HepG2 (cell line): Measurements from ENCODE around the gene MED12L. TPM values are rescaled to one million over a fixed set of nuclear protein-coding genes. Genes with fewer than 3 reads are reported as not detected.

Source experiments
- ATAC-seq: fragments of 200-7000 bp; cut with Tn5 transposase; 3 replicates; pipeline ENCODE4 v1.9.1; 2020; ENCODE audit warnings: mild to moderate bottlenecking, moderate library complexity
- BruUV-seq: library from RNA; stranded (reverse); fragments of 400-500 nt; replicated peaks from 2 replicates; lab custom pipeline; 2021; lab: Mats Ljungman, UMichigan
- CTCF ChIA-PET: fragments of 300-600 bp; formaldehyde crosslinking; extraction: SDS; loops from one replicate; lab custom pipeline; 2021; ENCODE audit warnings: low total read pairs, inconsistent platforms, low intra/inter-chr PET ratio; lab: Yijun Ruan, JAX
- POLR2A ChIA-PET: fragments of 350-600 bp; sonication (Branson Sonifier 250); formaldehyde crosslinking; loops from one replicate; lab custom pipeline; 2020; ENCODE audit warnings: antibody characterized with exemption, inconsistent platforms; lab: Yijun Ruan, JAX
- DNase-seq: peaks from one replicate; pipeline ENCODE4 v3.0.0-alpha.2; 2015; ENCODE audit warnings: low spot score
- FAIRE-seq: peaks from 3 replicates; lab custom pipeline; 2011; peaks lifted over from hg19 to GRCh38; lab: Jason Lieb, UNC
- H2AFZ ChIP-seq: one replicate; pipeline ENCODE4 v1.6.1; 2011; ENCODE audit warnings: low read length, inconsistent platforms
- H3K27ac ChIP-seq: fragments of 300-600 bp; 3 replicates; pipeline ENCODE4 v1.8.0; 2011; ENCODE audit warnings: mixed run types, mild to moderate bottlenecking, mixed read lengths, low read length, inconsistent platforms; ENCODE audit not compliant: insufficient read depth; ENCODE audit errors: extremely low read length
- H3K27me3 ChIP-seq, 2 experiments: fragments of 200-600 bp in 1 of 2; 2 replicates in 1 of 2; 3 replicates in 1 of 2; pipeline versions ENCODE4 v1.6.0 to v1.8.0; 2011; ENCODE audit warnings: low read length in 2 of 2, mild to moderate bottlenecking in 2 of 2, moderate library complexity in 2 of 2, inconsistent platforms in 1 of 2; ENCODE audit not compliant: insufficient read depth in 2 of 2, control insufficient read depth in 1 of 2
- H3K36me3 ChIP-seq, 2 experiments: fragments of 200-600 bp in 1 of 2; replicated peaks in 1 of 2; 2 replicates in 1 of 2; 3 replicates in 1 of 2; pipeline versions ENCODE4 v1.5.1 to v1.8.0; 2011; ENCODE audit warnings: low read length in 2 of 2, inconsistent platforms in 1 of 2; ENCODE audit not compliant: insufficient read depth in 2 of 2, control insufficient read depth in 1 of 2
- H3K4me1 ChIP-seq: 2 replicates; pipeline ENCODE4 v1.5.1; 2012; ENCODE audit warnings: low read length, inconsistent platforms; ENCODE audit not compliant: insufficient read depth
- H3K4me2 ChIP-seq: 2 replicates; pipeline ENCODE4 v1.6.0; 2011; ENCODE audit warnings: low read depth, low read length, inconsistent platforms
- H3K4me3 ChIP-seq, 3 experiments: fragments of 200-600 bp in 1 of 3; sonication (generic), shearing (Covaris generic) in 1 of 3; replicated peaks in 1 of 3; 2 replicates each; pipeline ENCODE4 v1.5.1; 2011 to 2016; ENCODE audit warnings: low read length in 3 of 3, inconsistent platforms in 2 of 3, low read depth in 2 of 3, mild to moderate bottlenecking in 2 of 3, control low read depth in 1 of 3, mixed read lengths in 1 of 3; ENCODE audit not compliant: insufficient read depth in 1 of 3
- H3K79me2 ChIP-seq: one replicate; pipeline ENCODE4 v1.6.1; 2011; ENCODE audit warnings: low read length, inconsistent platforms; ENCODE audit not compliant: insufficient read depth
- H3K9ac ChIP-seq: 2 replicates; pipeline ENCODE4 v1.6.0; 2011; ENCODE audit warnings: mild to moderate bottlenecking, low read depth, low read length, inconsistent platforms; ENCODE audit not compliant: insufficient read depth
- H3K9me3 ChIP-seq: 2 replicates; pipeline ENCODE4 v1.5.1; 2012; ENCODE audit warnings: mild to moderate bottlenecking, low read length
- H4K20me1 ChIP-seq: 2 replicates; pipeline ENCODE4 v1.6.0; 2011; ENCODE audit warnings: inconsistent platforms, mild to moderate bottlenecking, low read length, moderate library complexity; ENCODE audit not compliant: insufficient read depth
- CBX1 ChIP-seq: IDR thresholded peaks from one replicate; pipeline ENCODE4 v1.6.1; 2016; ENCODE audit warnings: antibody characterized with exemption, low read depth
- ELF4 ChIP-seq: sonication (generic); formaldehyde crosslinking; IDR thresholded peaks from 2 replicates; pipeline ENCODE4 v1.5.0; 2020; ENCODE audit warnings: missing genetic modification reagents, mild to moderate bottlenecking, moderate library complexity, borderline replicate concordance
- ESRRA ChIP-seq: sonication (generic); formaldehyde crosslinking; IDR thresholded peaks from 2 replicates; pipeline ENCODE4 v1.5.1; 2020; ENCODE audit warnings: mild to moderate bottlenecking, low read depth, missing genetic modification reagents
- ETV6 ChIP-seq: sonication (generic); formaldehyde crosslinking; conservative IDR thresholded peaks from 2 replicates; pipeline ENCODE4 v1.4.0; 2020; ENCODE audit warnings: missing genetic modification reagents
- FOXK1 ChIP-seq: sonication (generic); formaldehyde crosslinking; IDR thresholded peaks from 2 replicates; pipeline ENCODE4 v1.4.0; 2020; ENCODE audit warnings: low read depth, missing genetic modification reagents, borderline replicate concordance
- MAF1 ChIP-seq: sonication (generic); formaldehyde crosslinking; IDR thresholded peaks from 2 replicates; pipeline ENCODE4 v1.5.0; 2020; ENCODE audit warnings: missing genetic modification reagents, borderline replicate concordance
- MAFF ChIP-seq: IDR thresholded peaks from 2 replicates; pipeline ENCODE4 v1.6.1; 2011; ENCODE audit warnings: low read depth, low read length, improper control_type of control experiment
- MEF2D ChIP-seq: sonication (generic); formaldehyde crosslinking; IDR thresholded peaks from 2 replicates; pipeline ENCODE4 v1.5.1; 2020; ENCODE audit warnings: mild to moderate bottlenecking, missing genetic modification reagents
- NFKB2 ChIP-seq: sonication (generic); formaldehyde crosslinking; IDR thresholded peaks from 2 replicates; pipeline ENCODE4 v1.4.0; 2020; ENCODE audit warnings: missing genetic modification reagents, borderline replicate concordance
- RFX1 ChIP-seq: fragments of 450-650 bp; IDR thresholded peaks from 2 replicates; pipeline ENCODE4 v1.6.1; 2017
- RFXANK ChIP-seq: IDR thresholded peaks from 2 replicates; pipeline ENCODE4 v1.6.1; 2016
- RXRA ChIP-seq: sonication (generic); formaldehyde crosslinking; IDR thresholded peaks from 2 replicates; pipeline ENCODE4 v1.5.1; 2020; ENCODE audit warnings: missing genetic modification reagents
- SALL1 ChIP-seq: sonication (generic); formaldehyde crosslinking; IDR thresholded peaks from 2 replicates; pipeline ENCODE4 v1.8.0; 2022; ENCODE audit warnings: mild to moderate bottlenecking, missing genetic modification reagents
- YEATS2 ChIP-seq: sonication (generic); formaldehyde crosslinking; IDR thresholded peaks from 2 replicates; pipeline ENCODE4 v1.4.0; 2020; ENCODE audit warnings: missing genetic modification reagents, borderline replicate concordance
- ZNF24 ChIP-seq: fragments of 450-650 bp; IDR thresholded peaks from 2 replicates; pipeline ENCODE4 v1.6.1; 2017; ENCODE audit warnings: antibody characterized with exemption, mild to moderate bottlenecking
- ZNF484 ChIP-seq: sonication (generic); formaldehyde crosslinking; IDR thresholded peaks from 2 replicates; pipeline ENCODE4 v1.5.1; 2020; ENCODE audit warnings: mild to moderate bottlenecking, low read depth, missing genetic modification reagents, borderline replicate concordance
- ZNF629 ChIP-seq: sonication (generic); formaldehyde crosslinking; conservative IDR thresholded peaks from 2 replicates; pipeline ENCODE4 v1.5.0; 2020; ENCODE audit warnings: missing genetic modification reagents
- ZNF7 ChIP-seq: IDR thresholded peaks from 2 replicates; pipeline ENCODE4 v1.6.1; 2016; ENCODE audit warnings: missing biosample characterization, missing genetic modification reagents
- ZNF746 ChIP-seq: sonication (generic); formaldehyde crosslinking; IDR thresholded peaks from 2 replicates; pipeline ENCODE4 v1.8.0; 2022; ENCODE audit warnings: mild to moderate bottlenecking, missing genetic modification reagents
- WGBS: methylation state at CpG from one replicate; pipeline ENCODE4 v1.1.6; 2017; ENCODE audit warnings: low lambda C conversion rate; 5-methylcytosine and 5-hydroxymethylcytosine counted together
- in situ Hi-C: cut with HindIII; loops from 2 replicates; pipeline ENCODE4 v1.10.0; 2017; ENCODE audit warnings: low pct_unique_long_range_greater_than_20kb; ENCODE audit not compliant: extremely low pct_ligation_motif_present
- intact Hi-C: fragments of 100-400 bp; cut with micrococcal nuclease; formaldehyde crosslinking; loops from one replicate; pipeline ENCODE4 v1.10.0; 2022; ENCODE audit not compliant: unreplicated experiment
- polyA plus RNA-seq, 8 experiments: library from polyadenylated mRNA; depleted of rRNA in 3 of 8; stranded (reverse) in 7 of 8; unstranded in 1 of 8; fragments of >200 nt; fragmentation: Illumina TruSeq in 4 of 8; extraction: Trizol in 4 of 8; gene quantifications; 2 replicates each; pipeline versions ENCODE4 v1.2.1 to v1.2.3, GENCODE V29; 2011 to 2016; ENCODE audit warnings: low read depth in 4 of 8, missing spikeins in 1 of 8, mixed read lengths in 1 of 8; ENCODE audit not compliant: insufficient read depth in 1 of 8
- total RNA-seq, 5 experiments: library from RNA; depleted of rRNA; stranded (reverse); fragments of >200 nt; fragmentation: Illumina TruSeq; extraction: Trizol; gene quantifications; 2 replicates each; pipeline ENCODE4 v1.2.3, GENCODE V29; 2016; ENCODE audit warnings: low read depth in 1 of 5
- TF ChIP-seq, protein P1 (sequence below): sonication (generic); formaldehyde crosslinking; IDR thresholded peaks from 2 replicates; pipeline ENCODE4; 2020; ENCODE audit warnings: missing genetic modification reagents, mild to moderate bottlenecking, borderline replicate concordance
- TF ChIP-seq, protein P2 (sequence below): IDR thresholded peaks from 2 replicates; pipeline ENCODE4 v1.6.1; 2016; ENCODE audit warnings: low read depth, control low read depth
- TF ChIP-seq, protein P3 (sequence below): sonication (generic); formaldehyde crosslinking; IDR thresholded peaks from 2 replicates; pipeline ENCODE4 v1.8.0; 2022; ENCODE audit warnings: missing genetic modification reagents, mild to moderate bottlenecking, moderate library complexity, borderline replicate concordance

The MED12L gene
- total and polyA plus RNA-seq, 2 of the 13 experiments (the other 11 are each of a cell fraction or from before 2014, with no cell fraction given): 0.07 to 0.64 TPM

DNA sequence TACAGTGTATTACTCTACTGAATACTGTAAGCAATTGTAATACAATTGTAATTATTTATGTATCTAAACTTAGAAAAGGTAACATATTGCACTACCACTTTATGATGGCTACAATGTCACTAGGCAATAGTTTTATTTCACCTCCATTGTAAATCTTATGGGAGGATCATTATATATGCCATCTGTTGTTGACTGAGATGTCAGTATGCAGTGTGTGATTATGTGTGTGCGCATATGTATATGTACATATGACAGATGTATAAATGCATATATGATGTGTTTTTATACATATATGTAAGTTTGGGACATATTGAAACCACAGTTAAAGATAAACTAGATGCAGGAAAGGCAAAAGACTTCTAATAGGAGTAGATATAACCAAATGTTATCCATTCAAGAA lies 366.9 kb downstream of the MED12L start (continued):
- TF ChIP-seq, protein P1, sequence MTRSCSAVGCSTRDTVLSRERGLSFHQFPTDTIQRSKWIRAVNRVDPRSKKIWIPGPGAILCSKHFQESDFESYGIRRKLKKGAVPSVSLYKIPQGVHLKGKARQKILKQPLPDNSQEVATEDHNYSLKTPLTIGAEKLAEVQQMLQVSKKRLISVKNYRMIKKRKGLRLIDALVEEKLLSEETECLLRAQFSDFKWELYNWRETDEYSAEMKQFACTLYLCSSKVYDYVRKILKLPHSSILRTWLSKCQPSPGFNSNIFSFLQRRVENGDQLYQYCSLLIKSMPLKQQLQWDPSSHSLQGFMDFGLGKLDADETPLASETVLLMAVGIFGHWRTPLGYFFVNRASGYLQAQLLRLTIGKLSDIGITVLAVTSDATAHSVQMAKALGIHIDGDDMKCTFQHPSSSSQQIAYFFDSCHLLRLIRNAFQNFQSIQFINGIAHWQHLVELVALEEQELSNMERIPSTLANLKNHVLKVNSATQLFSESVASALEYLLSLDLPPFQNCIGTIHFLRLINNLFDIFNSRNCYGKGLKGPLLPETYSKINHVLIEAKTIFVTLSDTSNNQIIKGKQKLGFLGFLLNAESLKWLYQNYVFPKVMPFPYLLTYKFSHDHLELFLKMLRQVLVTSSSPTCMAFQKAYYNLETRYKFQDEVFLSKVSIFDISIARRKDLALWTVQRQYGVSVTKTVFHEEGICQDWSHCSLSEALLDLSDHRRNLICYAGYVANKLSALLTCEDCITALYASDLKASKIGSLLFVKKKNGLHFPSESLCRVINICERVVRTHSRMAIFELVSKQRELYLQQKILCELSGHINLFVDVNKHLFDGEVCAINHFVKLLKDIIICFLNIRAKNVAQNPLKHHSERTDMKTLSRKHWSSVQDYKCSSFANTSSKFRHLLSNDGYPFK (CRISPR knock-in tag): no peak
- TF ChIP-seq, protein P2, sequence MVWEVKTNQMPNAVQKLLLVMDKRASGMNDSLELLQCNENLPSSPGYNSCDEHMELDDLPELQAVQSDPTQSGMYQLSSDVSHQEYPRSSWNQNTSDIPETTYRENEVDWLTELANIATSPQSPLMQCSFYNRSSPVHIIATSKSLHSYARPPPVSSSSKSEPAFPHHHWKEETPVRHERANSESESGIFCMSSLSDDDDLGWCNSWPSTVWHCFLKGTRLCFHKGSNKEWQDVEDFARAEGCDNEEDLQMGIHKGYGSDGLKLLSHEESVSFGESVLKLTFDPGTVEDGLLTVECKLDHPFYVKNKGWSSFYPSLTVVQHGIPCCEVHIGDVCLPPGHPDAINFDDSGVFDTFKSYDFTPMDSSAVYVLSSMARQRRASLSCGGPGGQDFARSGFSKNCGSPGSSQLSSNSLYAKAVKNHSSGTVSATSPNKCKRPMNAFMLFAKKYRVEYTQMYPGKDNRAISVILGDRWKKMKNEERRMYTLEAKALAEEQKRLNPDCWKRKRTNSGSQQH: no peak
- TF ChIP-seq ZNF484 (CRISPR knock-in tag): no peak
- TF ChIP-seq ZNF746 (CRISPR knock-in tag): no peak
- TF ChIP-seq ETV6 (CRISPR knock-in tag): no peak
- no peak for TF ChIP-seq RXRA (CRISPR knock-in tag)
- TF ChIP-seq ZNF629 (CRISPR knock-in tag): no peak
- no peak for TF ChIP-seq CBX1
- TF ChIP-seq FOXK1 (CRISPR knock-in tag): no peak
- TF ChIP-seq RFX1: no peak
- no peak for TF ChIP-seq MEF2D

DNA sequence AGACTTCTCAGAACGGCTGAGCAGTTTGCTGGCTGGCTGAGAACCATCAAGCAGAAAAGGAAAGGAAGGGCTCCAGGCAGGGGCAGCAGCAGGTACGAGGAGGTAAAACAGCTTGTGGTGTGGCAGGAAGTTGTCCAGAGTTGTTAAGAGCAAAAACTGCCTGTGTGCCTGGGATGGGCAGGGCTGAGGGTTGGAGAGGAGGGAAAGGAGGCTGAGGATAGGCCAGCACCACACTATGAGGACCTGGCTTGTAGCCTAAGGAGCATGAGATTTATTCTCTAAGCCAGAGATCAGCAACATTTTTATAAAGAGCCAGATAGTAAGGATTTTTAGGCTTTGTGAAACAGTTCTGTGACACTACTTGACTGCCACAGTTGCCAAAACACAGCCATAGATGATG lies 367.4 kb downstream of the MED12L start:
- H4K20me1 ChIP-seq: no peaks in the 10 kb centered on the region
- H3K9ac ChIP-seq: no peak overlapping the region
- ATAC-seq: no peak
- WGBS: 2% methylated on average over 2 of the region's 2 CpGs
- no peak overlapping the region for H3K4me3 ChIP-seq
- H3K79me2 ChIP-seq: no peaks in the 10 kb centered on the region
- H3K27me3 ChIP-seq: no peaks in the 10 kb centered on the region; a peak in 1 of 5 replicates
- DNase-seq: no peak
- no peak for FAIRE-seq
- ChIA-PET POLR2A (no interaction called here), CTCF (no interaction called here)
- H3K4me2 ChIP-seq: no peak overlapping the region
- no TSS peak for BruUV-seq
- H3K36me3 ChIP-seq: no peaks in the 10 kb centered on the region
- H3K9me3 ChIP-seq: no peaks in the 10 kb centered on the region
- intact Hi-C loops: no loop called here
- in situ Hi-C loops: no loop called here
- H3K4me1 ChIP-seq: no peaks in the 10 kb centered on the region
- H3K27ac ChIP-seq: no peak overlapping the region
- no peak overlapping the region for H2AFZ ChIP-seq
- TF ChIP-seq RFXANK (CRISPR knock-in tag) (no peak), SALL1 (CRISPR knock-in tag) (no peak), MAFF (no peak), ELF4 (CRISPR knock-in tag) (no peak), YEATS2 (no peak), ESRRA (CRISPR knock-in tag) (no peak), NFKB2 (CRISPR knock-in tag) (no peak), MAF1 (CRISPR knock-in tag) (no peak), ZNF24 (no peak), ZNF7 (CRISPR knock-in tag) (no peak)
- TF ChIP-seq, protein P3, sequence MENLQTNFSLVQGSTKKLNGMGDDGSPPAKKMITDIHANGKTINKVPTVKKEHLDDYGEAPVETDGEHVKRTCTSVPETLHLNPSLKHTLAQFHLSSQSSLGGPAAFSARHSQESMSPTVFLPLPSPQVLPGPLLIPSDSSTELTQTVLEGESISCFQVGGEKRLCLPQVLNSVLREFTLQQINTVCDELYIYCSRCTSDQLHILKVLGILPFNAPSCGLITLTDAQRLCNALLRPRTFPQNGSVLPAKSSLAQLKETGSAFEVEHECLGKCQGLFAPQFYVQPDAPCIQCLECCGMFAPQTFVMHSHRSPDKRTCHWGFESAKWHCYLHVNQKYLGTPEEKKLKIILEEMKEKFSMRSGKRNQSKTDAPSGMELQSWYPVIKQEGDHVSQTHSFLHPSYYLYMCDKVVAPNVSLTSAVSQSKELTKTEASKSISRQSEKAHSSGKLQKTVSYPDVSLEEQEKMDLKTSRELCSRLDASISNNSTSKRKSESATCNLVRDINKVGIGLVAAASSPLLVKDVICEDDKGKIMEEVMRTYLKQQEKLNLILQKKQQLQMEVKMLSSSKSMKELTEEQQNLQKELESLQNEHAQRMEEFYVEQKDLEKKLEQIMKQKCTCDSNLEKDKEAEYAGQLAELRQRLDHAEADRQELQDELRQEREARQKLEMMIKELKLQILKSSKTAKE (CRISPR knock-in tag): no peak
